HG03457 (cell line): ENCODE results near the gene STX12.
"Not testable (repeated sequence)": the region's sequence is repeated elsewhere in the genome, so short reads cannot be mapped to it uniquely, and the experiment has no call there.

ENCODE experiments used
- ATAC-seq: cut with Tn5 transposase; IDR thresholded peaks from one replicate; pipeline ENCODE4 v1.9.1; 2021; ENCODE audit warnings: moderate number of reproducible peaks; ENCODE audit not compliant: unreplicated experiment

Gene STX12

GRCh38 chr1:27774654-27775053, 1.6 kb downstream of the STX12 start:
- no peak for ATAC-seq

- not testable (repeated sequence) for ATAC-seq
Measured at GRCh38 chr1:27775336-27775735, 2.3 kb downstream of the STX12 start.

GRCh38 chr1:27776276-27776675, 3.3 kb downstream of the STX12 start:
- not testable (repeated sequence) for ATAC-seq

- ATAC-seq, result no peak
Measured at GRCh38 chr1:27778056-27778455, 5.0 kb downstream of the STX12 start.

GRCh38 chr1:27779122-27779521, 6.1 kb downstream of the STX12 start:
- no peak for ATAC-seq

GRCh38 chr1:27782950-27783349, 9.9 kb downstream of the STX12 start:
- ATAC-seq, result no peak

DNA sequence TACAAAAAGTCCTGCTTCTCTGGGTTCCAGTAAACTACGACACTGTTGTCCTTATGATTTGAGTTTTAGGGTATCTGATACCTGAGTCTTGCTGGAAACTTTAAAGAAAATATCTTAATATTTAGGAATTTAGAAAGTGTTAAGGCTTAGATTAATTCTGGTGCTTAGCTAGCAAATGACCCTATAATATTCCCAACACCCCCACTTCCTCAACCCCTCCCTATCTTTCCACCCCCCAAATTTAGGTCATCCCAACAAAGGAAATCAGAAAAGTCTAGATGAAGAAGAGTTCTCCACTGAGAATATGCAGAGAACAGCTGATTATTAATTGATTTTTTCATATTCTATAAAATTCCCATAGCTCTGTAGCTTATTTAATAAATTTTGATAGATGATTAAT, 11.7 kb downstream of the STX12 start:
- no peak for ATAC-seq

GRCh38 chr1:27785781-27786455, 12.9 kb downstream of the STX12 start:
- no peak for ATAC-seq

DNA sequence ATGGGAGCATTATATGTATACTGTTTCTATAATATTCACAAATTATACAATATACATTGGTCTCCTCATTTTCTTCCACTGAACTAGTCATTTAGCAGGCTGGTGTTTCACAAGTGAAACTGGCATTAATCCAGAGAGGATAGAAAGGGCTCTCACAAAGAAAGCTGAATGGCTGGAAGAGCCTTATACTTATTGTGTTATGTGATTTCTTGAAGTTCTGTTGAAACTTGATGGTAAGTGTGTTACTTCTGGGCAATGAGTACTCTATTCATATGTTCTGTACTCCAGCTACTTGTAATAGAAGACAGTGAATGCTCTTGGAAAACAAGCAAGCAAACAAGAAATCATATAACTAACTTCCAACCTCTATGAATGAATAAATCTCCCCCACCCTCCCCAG, 14.9 kb downstream of the STX12 start:
- ATAC-seq, result no peak

DNA sequence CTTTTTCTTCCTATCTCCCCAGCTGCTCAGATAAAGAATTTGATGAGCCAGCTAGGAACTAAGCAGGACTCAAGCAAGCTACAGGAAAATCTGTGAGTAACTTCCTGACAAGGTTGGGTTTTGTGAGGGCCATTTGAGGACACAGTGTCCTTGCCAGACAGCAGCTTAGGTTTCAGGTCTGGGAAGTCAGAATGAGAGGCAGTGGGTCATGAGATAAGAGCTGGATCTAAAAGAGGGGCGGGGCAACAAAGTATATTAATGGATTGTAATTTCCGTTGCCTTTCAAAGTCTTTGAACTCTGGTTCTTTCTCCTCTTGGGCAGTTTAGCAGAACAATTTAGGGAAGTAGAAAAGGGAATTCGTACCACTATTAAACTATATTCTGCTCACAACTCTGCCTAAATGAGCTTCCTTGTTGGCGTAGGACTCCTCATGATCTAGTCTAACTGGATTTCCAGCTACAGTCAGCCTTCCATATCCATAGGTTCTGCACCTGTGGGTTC, 16.6 kb downstream of the STX12 start:
- no peak for ATAC-seq

GRCh38 chr1:27790270-27790669, 17.3 kb downstream of the STX12 start:
- not testable (repeated sequence) for ATAC-seq

GRCh38 chr1:27795601-27796000, 22.6 kb downstream of the STX12 start:
- ATAC-seq, result no peak

DNA sequence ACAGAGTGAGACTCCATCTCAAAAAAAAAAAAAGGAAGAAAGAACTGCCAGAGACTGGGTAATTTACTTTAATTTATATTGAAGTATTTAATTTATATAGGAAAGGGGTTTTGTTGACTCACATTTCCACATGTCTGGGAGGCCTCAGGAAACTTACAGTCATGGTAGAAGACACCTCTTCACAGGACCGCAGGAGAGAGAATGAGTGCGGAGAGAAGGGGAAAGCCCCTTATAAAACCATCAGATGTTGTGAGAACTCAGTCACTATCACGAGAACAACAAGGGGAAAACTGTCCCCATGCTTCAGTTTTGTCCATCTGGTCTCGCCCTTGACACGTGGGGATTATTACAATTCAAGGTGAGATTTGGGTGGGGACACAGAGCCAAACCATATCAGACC, 31.8 kb downstream of the STX12 start:
- no peak for ATAC-seq

GRCh38 chr1:27806758-27807157, 33.7 kb downstream of the STX12 start:
- no peak for ATAC-seq

DNA sequence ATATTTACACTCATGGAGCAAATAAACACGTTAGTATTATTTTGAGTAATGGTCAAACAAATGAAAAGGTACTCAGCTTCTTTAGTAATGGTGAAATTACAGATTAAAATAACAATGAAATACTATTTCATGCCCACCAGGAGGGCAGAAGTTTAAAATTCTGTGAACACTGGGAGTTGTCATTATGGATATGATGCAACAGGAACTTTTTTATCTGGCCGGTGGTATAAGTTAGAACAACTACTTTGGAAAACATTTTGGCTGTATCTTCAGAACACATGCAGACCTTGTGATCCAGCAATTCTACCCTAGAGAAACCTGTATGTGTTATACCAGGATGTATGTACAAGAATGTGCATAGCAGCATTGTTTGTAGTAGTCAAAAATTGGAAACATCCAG, 34.4 kb downstream of the STX12 start:
- ATAC-seq, result no peak

DNA sequence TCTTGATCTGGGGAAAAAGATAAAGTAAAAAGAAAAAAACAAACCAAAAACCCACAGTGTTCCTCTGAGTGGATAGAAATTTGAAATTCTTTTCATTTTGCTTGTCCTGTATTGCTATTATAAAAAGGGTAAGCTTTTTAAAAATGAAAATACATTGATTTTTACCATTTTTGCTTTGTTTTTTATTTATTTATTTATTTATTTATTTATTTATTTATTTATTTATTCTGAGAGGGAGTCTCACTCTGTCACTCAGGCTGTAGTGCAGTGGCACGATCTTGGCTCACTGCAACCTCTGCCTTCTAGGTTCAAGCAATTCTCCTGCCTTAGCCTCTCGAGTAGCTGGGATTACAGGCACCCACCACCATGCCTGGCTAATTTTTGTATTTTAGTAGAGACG, 35.1 kb downstream of the STX12 start:
- not testable (repeated sequence) for ATAC-seq

DNA sequence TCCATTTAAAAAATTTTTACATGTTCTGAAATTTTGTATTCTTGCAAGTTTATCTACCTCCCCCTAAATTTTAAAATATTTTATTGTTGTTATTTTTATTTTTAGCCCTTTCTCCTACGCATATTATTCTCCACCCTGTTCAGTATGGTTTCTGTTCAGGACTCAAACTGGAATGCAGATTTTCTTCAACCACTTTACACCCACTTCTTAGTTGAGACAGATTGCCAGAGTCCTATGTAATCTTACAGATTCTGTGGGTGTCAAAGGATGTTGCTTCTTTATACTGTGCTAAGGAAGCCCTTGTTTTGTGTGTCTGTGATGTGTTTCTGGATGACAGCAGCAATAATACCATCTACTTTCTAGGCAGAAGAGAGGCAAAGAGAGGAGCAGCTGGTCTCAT, 36.9 kb downstream of the STX12 start:
- ATAC-seq, result no peak

GRCh38 chr1:27811741-27812500, 38.9 kb downstream of the STX12 start:
- ATAC-seq, result no peak

DNA sequence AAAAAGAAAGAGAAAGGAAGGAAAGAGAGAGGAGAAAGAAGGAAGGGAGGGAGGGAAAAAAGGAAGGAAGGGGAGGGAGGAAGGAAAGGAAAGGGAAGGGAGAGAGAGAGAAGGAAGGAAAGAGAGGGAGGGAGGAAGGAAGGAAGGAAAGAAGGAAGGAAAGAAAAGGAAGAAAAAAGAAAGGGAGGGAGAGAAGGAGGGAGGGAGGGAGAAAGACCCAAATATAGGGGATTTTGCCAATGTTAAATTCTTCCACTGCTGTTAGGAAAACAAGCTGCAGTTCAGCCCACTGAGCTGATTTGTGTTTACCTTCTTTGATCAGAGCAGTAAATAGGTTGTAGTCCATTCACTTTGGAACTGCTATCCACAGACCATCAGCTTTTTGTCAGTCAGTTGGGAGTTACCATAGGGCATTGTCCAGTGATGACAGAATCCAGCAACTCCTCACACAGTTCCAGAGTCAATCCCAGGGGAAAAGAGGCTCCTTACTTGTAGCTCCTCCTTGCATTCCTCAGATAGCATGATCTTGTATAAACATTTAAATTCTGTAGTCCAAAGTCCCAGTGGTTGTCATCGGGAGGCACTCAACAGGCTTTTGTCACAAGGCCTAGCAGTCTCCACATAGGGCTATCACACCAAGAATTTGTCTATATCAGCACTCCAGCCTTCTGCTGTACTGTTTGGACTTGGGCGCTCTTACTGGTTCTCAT, 44.1 kb downstream of the STX12 start:
- ATAC-seq, result no peak

- no peak for ATAC-seq
Measured at GRCh38 chr1:27821761-27822315, 48.8 kb downstream of the STX12 start.

DNA sequence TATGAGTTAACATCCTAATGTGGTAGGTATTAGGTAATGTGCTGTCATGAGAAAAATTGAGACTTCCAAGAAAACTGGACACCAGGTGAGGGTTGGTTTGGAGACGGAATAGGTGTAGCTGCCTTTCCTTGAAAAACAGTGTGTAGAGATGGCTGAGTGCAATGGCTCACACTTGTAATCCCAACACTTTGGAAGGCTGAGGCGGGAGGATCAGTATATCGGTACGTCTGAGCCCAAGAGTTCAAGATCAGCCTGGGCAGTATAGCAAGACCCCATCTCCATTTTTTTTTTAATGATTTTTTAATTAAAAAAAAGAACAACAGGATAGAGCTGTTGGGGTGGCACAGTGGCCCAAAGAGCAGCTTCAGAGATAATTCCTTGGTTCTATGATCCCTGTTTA, 50.8 kb downstream of the STX12 start:
- no peak for ATAC-seq
